Left ventricle myocardium superior (tissue), 1 donor: Measurements from ENCODE around the gene MYO7B. TPM values are rescaled to one million over a fixed set of nuclear protein-coding genes. Genes with fewer than 3 reads are reported as not detected.

Source experiments
- ATAC-seq: fragments of 200-7000 bp; cut with Tn5 transposase; one replicate; pipeline ENCODE4 v1.9.1; 2020; ENCODE audit warnings: mild to moderate bottlenecking, moderate library complexity
- DNase-seq: peaks from one replicate; pipeline ENCODE4 v3.0.0-alpha.2; 2020
- intact Hi-C: fragments of 100-400 bp; cut with micrococcal nuclease; formaldehyde crosslinking; loops from one replicate; pipeline ENCODE4 v1.11.0; 2022
- total RNA-seq: library from RNA; stranded (reverse); fragmentation: NEBNext Ultra II Directional; extraction: Animal tissue kit (Norgen Biotek cat#: 25700); gene quantifications from one replicate; pipeline ENCODE4 v1.2.1, GENCODE V29; 2021
- donor health status: DM: no; HTN: yes; CAD: no; lungs with severe emphysema.

The MYO7B gene
- total RNA-seq, 1 donor from 2014 or later: 0.42 TPM

- intact Hi-C loops: loop anchor here (5.0 kb wide), 1 partner anchor 235 kb away; no protein-coding TSS in a partner anchor
- ATAC-seq (no peak), DNase-seq (peak; percentile 23)
These were observed 61.8 kb downstream of the MYO7B start for GRCh38 chr2:127597046-127597983.

- ATAC-seq: no peak
These were observed 62.5 kb downstream of the MYO7B start for GRCh38 chr2:127597984-127598380.

GRCh38 chr2:127598711-127599110 lies 63.2 kb downstream of the MYO7B start:
- intact Hi-C loops: loop anchor here (5.0 kb wide), 1 partner anchor 234 kb away; no protein-coding TSS in a partner anchor
- ATAC-seq: no peak
- no peak for DNase-seq

More at GRCh38 chr2:127597984-127598380, 62.5 kb downstream of the MYO7B start:
- DNase-seq: no peak
- intact Hi-C loops: loop anchor here (5.0 kb wide), 1 partner anchor 234 kb away; no protein-coding TSS in a partner anchor

- DNase-seq (no peak), ATAC-seq (no peak)
- intact Hi-C loops: loop anchor here (5.0 kb wide), 1 partner anchor 233 kb away; no protein-coding TSS in a partner anchor
These were observed 63.7 kb downstream of the MYO7B start for GRCh38 chr2:127599211-127599610.

GRCh38 chr2:127604986-127605385 lies 69.5 kb downstream of the MYO7B start:
- no peak for ATAC-seq
- no peak for DNase-seq
- intact Hi-C loops: no loop called here

- no peak for DNase-seq
- ATAC-seq: no peak
- intact Hi-C loops: no loop called here
These were observed 70.3 kb downstream of the MYO7B start for GRCh38 chr2:127605691-127606263.

- DNase-seq (no peak), ATAC-seq (no peak)
- intact Hi-C loops: no loop called here
These were observed 71.3 kb downstream of the MYO7B start for GRCh38 chr2:127606625-127607398.

GRCh38 chr2:127607399-127607908 lies 72.0 kb downstream of the MYO7B start:
- no peak for DNase-seq
- intact Hi-C loops: no loop called here
- ATAC-seq: no peak

GRCh38 chr2:127608061-127609030 lies 72.9 kb downstream of the MYO7B start:
- DNase-seq (no peak), ATAC-seq (no peak)
- intact Hi-C loops: no loop called here

- DNase-seq: no peak
- intact Hi-C loops: no loop called here
- no peak for ATAC-seq
These were observed 73.7 kb downstream of the MYO7B start for GRCh38 chr2:127609031-127609751.

GRCh38 chr2:127609818-127610217 lies 74.3 kb downstream of the MYO7B start:
- intact Hi-C loops: no loop called here
- DNase-seq (peak; percentile 18), ATAC-seq (no peak)

GRCh38 chr2:127610561-127610960 lies 75.1 kb downstream of the MYO7B start:
- ATAC-seq (no peak), DNase-seq (peak; percentile 14)
- intact Hi-C loops: no loop called here

GRCh38 chr2:127611076-127611925 lies 75.8 kb downstream of the MYO7B start:
- no peak for ATAC-seq
- peak; percentile 9 for DNase-seq
- intact Hi-C loops: no loop called here

GRCh38 chr2:127612111-127612822 lies 76.8 kb downstream of the MYO7B start:
- intact Hi-C loops: no loop called here
- DNase-seq (peak; percentile 18), ATAC-seq (no peak)

- no peak for ATAC-seq
- intact Hi-C loops: no loop called here
- DNase-seq: peak; percentile 11
These were observed 78.8 kb downstream of the MYO7B start for GRCh38 chr2:127614246-127614645.

GRCh38 chr2:127614731-127615130 lies 79.2 kb downstream of the MYO7B start:
- ATAC-seq (no peak), DNase-seq (no peak)
- intact Hi-C loops: no loop called here
